GM20431 (cell line): ENCODE results near the gene SULT4A1.

Source experiments
- in situ Hi-C: fragments of 300-500 bp; cut with MseI, MboI; formaldehyde crosslinking; loops from one replicate; pipeline ENCODE4 v1.15.0; 2020; ENCODE audit warnings: low sequenced_read_pairs; ENCODE audit not compliant: unreplicated experiment

Gene SULT4A1

DNA sequence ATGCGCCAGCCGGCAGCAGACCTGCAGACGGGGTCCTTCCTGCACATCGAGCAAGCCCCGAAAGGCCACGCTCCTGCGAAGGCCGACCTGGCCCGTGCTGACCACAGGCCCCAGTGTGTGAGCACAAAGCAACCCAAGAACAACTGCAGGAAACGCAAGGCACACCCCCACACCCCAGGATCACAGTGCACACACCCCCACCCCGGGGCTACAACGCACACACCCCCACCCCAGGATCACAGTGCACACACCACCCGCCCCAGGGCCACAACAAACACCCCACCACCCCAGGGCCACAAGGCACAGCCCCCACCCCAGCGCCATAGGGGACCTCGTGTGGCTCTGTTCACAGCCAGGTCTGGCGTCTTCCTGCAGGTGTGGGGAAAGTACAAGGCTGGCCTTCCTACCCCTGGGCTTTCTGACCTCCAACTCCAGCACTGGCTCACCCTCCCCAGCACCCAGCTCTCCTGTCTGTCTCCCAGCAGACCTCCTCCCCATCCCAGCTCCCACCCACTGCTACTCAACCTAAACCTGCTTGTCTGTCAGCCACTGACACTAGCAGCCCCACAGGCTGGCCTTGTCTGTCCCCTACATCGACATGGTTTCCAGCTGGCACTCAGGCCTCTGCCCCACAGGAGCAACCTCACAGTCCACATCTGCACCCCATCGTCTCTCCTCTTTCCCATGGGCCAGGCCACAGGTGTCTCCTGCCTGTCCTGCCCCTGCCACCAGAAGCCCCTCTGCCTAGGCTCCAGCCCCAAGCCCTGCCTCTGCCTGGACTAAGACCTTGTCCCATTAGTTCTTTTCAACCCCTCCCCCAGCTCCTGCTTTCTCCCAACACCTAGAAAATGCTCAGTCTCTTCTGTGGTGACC lies 29.7 kb downstream of the SULT4A1 start:
- in situ Hi-C loops, result no loop called here

DNA sequence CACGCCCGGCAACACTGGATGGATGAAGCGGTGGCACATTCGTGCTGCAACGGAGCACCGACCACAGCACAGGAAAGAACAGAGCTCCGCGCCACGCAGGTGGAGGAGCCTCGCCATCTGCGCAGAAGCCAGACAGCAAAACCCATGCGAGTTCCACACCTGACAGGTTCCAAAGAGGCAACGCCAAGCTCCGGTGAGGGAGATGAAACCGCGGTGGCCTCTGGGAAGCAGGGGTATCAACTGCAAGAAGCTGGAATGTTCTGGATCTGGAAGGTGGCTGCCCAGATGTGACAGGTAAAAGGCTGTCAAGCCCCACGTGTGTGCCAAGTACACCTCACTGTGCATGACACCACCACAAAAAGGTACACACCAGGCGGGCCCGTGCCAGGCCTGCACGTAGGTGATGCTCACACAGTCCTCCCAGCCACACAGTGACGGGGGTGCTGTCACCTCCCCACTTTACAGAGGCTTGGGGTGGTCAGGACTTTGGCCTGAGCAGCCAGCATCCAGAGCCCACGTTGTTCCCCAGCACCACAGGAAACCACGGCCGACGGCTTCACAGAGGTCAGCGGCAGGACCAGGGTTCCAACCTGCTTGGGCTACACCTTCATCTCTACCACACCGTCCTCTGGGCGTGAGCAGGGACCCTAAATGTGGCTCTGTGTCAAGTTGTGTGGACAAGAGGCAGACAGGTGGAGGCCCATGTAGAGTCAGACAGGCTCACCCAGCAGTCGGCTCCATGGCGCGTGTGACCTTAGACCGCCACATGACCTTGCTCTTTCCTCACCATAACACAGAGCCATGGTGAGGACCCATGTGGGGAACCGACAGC lies 30.5 kb downstream of the SULT4A1 start:
- in situ Hi-C loops, result no loop called here

DNA sequence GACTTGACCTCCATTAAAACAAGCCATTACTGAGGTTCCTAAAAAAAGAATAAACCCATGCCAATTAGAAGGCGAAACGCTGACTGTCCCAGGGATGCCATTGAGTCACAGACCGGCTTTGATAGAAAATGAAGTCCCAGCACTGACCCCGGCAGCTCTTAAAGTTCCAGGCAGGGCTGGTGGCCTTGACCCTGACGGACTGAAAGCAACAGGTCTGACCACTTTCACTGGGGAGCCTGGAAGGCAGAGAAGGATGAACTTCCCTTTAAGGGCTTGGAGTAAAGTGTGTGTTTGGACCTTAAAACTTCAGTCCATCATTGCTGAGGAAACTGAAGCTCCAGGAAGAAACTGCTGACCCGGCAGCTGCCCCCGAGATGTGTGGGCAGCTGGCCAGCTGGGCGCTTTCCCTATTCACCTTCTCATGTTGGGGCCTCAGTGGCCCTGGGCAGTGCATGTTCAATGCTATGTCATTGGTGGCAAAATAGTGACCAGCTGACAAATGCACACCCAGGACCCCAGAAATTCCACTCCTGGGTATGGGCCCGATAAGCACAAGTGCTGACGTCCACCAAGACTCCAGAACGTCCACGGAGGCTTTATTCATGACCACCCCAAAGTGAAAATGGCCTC lies 31.3 kb downstream of the SULT4A1 start:
- in situ Hi-C loops, result no loop called here

DNA sequence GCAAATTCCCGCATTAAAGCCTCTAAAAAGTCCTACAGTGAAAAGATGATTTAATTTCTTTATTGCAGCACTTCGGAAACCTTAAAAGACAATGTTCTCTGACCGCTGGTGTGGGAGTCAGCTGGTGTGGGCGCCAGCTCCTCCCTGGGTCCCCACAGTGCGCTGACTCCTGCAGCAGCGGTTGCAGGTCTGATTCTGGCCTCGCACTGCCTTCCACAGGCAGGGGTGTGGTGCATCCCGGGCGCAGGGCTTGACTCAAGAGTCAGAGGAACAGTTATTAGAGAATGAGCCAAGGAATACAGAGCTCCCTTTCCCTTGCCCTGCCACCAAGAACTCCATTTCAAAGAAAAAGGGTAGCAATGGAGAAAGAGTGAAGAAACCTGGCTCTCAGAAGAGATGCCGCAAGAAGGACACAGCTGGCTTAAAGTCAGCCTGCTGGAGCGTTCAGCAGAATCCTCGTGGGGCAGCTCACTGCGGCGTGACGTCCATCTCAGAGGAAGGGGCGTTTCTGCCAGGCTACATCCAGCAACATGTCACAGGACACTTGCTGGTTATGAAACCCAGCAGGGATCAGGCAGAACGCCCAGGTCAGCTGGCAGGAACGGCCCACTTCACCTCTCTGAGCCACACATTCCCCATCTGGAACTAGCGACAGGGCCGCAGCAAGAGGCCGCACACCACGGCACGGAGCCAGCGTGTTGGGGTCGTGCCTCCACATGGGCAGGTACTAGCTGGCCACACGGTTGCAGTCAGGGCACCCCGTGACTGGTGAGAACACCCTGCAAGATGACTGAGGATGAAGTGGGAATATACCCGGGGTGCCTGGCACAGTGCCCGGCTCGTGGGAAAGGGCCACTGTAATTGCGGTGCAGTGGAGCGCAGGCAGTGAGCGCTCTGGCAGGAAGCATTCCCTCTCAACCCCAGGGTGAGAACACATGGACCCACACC lies 32.1 kb downstream of the SULT4A1 start:
- in situ Hi-C loops, result no loop called here

DNA sequence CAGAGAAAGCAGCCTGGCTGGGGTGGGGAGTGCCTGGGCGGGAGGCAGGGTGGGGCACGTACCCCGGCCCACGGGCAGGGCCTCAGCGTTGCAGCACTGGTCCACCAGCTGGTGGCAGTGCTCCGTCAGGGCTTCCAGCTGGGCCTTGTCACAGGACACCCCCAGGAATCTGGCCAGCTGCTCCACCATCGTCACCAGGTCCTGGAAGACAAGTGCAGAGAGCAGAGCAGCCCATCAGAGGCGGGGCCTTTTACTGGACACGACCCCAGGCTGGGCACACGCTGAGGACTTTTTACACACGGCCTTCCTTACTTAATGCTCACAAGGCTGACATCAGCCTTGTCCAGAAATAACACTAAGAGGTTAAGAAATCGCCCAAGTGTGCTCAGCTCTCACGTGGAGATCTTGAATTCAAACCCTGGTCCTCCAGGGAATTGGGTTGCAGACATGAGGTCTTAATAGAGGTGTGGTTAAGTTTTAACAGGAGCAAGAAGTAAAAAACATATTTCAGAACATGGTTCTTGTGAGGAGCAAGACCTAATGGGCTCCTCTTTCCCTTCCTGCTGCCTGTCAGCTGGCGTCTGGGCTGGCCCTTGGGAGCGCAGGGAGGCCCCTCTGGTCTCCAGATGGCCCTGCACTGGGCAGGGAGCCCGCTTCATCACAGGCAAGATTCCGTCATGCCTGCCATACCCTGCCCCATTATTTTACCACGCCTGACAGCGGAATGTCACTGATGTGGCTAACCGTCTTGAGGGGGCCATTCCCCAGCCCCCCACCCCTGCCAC lies 33.1 kb downstream of the SULT4A1 start:
- in situ Hi-C loops, result no loop called here

DNA sequence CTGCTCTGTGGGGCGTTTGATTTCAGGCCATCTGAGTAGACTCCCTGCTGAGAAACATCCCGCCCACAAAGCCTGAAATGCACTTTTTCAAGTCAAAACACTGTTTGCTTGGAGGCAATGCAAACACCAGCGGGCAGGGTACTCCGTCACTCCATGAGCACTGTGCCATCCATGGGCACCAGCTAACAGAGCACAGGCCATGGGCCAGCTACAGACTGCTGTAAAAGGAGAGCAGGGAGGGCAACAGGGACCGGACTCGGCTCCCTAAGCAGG lies 33.7 kb downstream of the SULT4A1 start:
- in situ Hi-C loops, result no loop called here

DNA sequence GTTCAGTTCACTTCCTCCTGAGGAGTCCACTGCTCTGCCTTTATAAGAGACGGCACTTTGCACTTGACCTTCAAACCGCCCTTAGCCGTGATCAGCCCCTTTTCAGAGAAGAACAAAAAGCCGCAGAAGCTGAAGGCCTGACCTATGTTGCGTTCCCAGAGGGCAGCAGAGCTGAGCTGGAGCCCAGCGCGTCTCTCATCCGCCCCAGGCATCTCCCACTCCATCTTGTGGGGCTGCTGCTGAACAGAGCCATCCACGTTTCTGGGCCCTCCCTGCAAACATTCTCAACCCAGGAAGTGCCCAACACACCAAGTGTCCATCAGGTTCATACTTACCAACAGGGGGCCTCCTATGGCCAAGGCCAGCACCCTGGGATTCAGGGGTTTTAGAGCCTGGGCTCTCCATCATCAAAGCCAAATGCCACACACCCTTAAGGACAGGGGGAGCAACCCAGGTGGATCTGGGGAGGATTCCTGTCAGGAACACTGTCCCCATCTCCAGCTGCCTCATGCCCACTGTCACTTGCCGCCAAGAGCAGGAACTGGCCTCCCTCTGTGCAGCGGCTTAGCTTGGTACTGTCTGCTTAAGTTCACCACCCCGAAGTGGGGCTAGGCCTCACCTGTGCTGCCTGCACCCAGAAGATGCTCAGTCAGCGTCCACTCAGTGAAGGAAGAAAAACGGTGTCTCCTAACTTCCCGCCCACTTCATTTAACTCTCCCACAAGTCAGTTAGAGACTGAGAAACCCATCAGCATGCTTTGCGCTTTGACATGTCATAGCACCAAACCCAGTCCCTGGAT lies 34.2 kb downstream of the SULT4A1 start:
- in situ Hi-C loops, result no loop called here

DNA sequence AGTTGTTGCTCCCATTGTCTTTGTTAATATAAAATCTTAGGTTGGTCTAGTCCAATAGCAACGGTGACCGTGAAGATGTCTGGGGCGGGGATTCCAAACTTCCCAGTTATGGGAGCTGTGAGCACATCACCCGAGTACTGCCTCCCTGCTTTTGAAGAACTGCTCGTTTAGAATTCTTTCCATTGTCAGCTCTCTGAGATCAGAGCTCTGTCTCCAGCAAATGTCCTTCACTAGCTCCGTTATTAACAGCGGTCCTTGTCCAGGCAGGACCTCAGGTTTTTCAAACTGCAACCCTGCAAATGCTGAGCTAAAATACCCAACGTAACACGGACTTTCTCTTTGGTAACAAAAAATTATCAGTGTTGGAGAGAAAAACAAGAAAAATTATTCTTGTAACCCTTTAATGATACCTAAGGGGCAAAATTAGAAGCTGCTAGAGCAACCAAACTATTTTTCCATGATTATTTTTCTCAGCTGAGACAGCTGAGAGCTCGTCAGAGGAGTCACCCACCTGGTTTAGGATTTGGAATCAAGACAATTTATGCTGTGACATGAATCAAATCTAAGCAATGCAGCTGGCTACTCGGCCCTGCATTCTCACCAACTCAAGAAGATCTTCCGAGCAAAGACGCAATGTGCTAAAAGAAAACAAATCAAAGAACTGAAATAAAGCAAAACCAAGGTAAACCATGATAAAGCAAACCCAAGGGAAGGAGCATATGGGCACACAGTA lies 35.1 kb downstream of the SULT4A1 start:
- in situ Hi-C loops, result no loop called here

DNA sequence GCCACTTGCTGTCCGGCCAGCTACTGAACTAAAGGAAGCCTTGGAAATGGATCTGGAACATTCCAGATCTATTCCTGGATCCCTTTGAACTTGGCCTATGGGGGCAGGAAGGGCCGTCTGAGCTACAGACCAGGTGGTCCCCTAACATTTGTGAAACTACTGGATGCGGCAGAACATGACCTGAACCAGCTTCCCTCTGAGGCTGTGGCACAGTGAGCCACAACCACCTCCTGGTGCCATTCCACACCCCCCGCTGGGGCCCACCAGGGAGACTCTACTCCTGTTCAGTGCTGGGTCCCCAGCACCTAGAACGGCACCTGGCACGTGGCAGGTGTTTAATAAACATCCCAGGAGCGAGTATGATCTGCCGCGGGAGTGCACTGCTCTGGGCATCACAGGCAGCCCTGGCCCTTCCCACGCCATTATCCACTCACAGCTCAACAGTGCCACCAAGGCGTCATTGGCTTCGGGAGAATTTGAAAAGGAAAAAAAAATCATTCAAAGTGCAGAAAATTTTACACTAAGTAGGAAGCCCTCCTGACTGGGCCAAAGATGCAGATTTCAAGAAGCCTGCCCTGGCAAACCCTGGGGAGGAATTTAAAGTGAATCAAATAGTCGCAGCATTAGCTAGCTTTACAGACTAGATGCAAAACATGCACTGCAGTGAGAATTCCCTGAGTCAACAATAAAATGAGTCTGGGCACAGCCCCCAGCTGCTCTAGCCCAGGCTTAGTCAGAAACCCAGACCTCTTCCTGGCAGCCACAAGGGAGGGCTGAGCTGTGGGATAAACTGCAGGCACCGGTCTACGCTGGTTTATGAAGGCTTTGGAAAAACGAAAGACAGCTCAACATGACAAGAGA lies 35.9 kb downstream of the SULT4A1 start:
- in situ Hi-C loops, result no loop called here

DNA sequence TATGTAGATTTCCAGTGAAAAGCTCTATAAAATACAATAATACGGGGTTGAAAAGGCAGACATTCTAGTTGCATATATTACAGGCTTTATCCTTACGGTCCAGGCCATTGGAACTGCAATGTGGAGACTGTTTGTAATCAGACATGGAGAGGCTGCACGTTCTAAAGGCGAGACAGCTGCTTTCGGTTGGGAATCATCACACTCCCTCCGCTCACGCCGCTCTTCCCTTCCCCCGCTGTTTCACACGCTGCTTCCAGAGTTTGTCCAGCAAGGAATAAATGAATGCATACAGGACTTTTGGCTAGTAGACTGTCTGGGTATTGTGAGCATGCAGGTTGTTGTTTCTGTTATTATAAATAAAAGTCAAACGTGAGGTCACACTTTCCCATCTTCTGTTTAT lies 36.7 kb downstream of the SULT4A1 start:
- in situ Hi-C loops, result no loop called here

DNA sequence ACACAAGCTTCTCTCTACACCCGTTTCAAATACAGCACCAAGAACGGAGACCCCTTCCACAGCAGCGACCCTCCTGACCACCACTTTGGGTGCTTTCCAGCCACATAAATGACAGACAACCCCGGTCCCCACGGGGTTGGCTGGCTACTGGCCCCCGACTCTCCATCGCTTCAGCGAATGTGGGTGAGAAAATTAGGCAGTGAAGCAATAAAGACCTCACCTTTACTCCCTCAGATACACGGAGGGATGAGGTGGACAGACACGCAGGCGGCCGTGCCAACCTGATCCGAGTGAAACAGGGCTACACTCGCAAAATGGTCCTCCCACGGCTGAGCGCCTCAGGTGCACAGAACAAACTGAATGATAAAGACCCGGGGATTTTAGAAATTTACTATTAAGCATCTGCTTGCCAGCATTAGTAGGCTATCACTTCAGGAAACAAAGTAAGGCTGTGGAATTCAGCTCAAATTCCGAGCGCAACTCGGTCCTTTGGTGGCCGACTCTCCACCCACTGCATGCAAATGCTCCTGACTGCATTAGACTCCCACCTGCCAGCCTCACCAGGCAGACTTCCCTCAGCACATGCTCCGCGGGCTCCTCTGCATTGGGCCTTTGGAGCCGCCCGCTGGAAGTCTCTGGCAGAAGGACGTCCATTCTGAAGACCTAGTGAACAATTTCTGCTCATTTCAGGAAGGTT lies 37.4 kb downstream of the SULT4A1 start:
- in situ Hi-C loops, result no loop called here

DNA sequence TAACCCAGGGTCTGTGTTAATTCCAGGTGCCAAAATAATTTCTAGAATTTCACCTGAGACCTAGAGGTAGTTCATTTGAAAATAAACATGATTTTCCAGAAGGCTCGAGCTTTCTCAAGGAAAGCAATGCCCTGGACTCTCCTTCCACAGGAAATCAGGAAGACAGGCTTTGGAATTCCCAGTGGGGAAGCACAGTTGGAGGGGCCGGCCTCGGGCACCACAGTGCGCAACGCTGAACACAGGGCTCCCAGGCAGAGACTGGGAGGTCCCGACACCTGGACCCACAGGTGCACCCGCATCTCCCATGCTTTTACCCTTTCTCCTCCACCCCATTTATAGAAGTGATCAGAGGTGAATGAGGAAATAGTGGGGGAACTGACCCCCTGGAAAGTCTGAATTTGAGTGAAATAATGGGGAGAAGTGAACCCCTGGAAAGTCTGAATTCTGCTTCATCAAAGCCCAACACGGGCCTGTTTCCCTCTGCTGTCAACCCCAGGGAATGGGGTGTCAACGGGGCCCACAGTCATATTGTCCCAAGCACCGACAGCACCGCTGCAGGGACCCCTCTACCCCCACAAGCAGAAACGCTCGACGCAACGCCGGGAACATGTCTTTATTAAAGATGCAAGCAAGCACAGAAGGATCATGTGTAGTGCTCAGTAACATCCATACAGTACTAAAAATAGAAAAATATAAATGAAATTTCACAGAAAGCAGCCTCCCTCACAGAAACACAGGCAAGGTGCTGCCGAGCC lies 38.2 kb downstream of the SULT4A1 start:
- in situ Hi-C loops, result no loop called here

DNA sequence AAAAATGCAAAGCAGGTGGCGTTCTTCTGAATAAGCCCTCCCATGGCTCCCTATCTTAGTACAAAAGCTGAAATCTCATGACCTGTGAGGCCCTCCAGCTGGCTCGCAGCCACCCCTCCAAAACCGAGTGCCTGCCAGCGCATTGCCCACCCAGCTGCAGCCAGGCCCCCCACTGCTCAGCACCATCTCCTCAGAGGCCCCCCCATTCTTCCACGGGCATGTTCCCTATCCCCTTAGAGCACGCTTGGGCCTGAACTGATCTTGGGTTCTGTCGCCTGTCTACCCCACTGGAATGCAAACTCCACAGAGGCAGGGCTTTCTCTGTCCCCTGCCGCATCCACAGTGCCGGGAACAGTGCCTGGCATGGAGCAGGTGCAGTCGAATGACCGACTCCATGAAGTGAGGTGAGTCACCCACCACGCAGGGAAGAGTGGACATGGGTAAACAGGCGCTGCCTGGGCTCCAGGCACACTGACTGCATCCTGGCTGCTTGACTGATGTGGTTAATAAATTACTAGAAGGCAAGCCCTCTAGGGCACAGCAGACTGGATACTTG lies 38.9 kb downstream of the SULT4A1 start:
- in situ Hi-C loops, result no loop called here

DNA sequence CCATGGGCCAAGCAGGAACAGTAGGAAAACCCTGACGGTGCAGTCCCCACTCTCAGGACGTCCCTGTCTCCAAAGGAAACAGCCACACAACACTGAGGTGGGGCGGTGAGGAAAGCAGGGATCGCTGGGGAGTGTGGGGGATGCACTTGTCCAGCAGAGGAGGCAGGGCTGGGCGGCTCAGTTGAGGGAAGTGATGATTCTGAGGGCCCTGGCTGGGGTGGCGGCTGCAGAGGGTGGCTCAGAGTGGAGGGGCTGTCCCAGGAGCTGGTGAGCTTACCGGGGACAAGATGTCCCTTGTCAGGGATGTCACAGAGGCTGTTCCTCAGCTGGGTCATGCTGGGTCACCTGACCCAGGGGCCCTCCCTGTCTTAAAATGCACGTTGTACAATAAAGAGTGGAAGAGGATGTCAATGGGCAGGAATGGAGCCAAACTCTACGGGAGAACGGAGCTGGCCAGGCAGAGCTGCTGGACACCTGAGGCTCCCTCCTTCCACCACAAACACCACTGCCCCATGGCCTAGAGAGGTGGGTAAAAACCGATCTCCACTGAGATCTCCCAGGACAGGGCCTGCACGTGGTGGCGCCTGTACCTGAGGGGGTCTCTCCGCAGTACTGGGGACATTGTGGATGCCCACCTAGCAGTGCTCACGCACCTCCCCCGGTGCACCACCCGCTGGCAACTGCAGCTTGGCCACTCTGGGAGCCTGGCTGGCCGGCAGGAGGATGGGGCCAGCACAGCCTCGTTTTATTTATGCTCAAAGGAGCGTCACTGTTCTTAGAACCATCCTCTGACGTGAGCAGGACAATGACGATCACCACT lies 40.5 kb downstream of the SULT4A1 start:
- in situ Hi-C loops, result no loop called here
